Transverse colon (tissue), 4 donors: ENCODE measurements around the gene ATP6AP1.

ENCODE experiments used
- CTCF ChIP-seq, 5 experiments: fragments of 200-600 bp in 3 of 5; fragments of 450-650 bp in 2 of 5; sonication (generic) in 3 of 5; IDR thresholded peaks; 1 replicate in 2 of 5; 2 replicates in 3 of 5; pipeline ENCODE4 v1.5.1; 2016 to 2017; ENCODE audit warnings: antibody characterized with exemption in 5 of 5, inconsistent platforms in 3 of 5, mild to moderate bottlenecking in 2 of 5, moderate library complexity in 1 of 5
- EP300 ChIP-seq: sonication (generic); formaldehyde crosslinking; IDR thresholded peaks from one replicate; pipeline ENCODE4 v1.6.1; 2017; ENCODE audit warnings: antibody characterized with exemption, low read depth
- POLR2A ChIP-seq: fragments of 450-650 bp; IDR thresholded peaks from one replicate; pipeline ENCODE4 v1.6.1; 2016; ENCODE audit warnings: antibody characterized with exemption, mild to moderate bottlenecking, moderate library complexity
- POLR2AphosphoS5 ChIP-seq, 3 donors: sonication (generic); formaldehyde crosslinking; IDR thresholded peaks; one replicate each; pipeline ENCODE4 v1.6.1; 2016; ENCODE audit warnings: antibody characterized with exemption in 3 of 3

GRCh38 chrX:154460326-154460725 lies 31.8 kb downstream of the ATP6AP1 start:
- TF ChIP-seq EP300, result no peak
- no peak for TF ChIP-seq CTCF (IDR thresholded peaks at IDR 0.05)
- TF ChIP-seq POLR2A, result no peak
- TF ChIP-seq POLR2AphosphoS5 (IDR thresholded peaks at IDR 0.05), result no peak
